Ascending aorta (tissue), 2 donors: ENCODE data around the gene LRCH1. TPM values are rescaled to one million over a fixed set of nuclear protein-coding genes. Genes with fewer than 3 reads are reported as not detected.

ENCODE experiments used
- DNase-seq, 2 donors: peaks; one replicate each; pipeline ENCODE4 v3.0.0-alpha.2; 2019; ENCODE audit warnings: low spot score in 2 of 2
- H3K27ac ChIP-seq, 2 donors: fragments of 200-600 bp; sonication (generic); one replicate each; pipeline ENCODE4 v1.5.1; 2016 to 2017; ENCODE audit warnings: mild to moderate bottlenecking in 1 of 2
- H3K27me3 ChIP-seq: fragments of 200-600 bp; sonication (generic); one replicate; pipeline ENCODE4 v1.5.1; 2017
- H3K36me3 ChIP-seq, 2 donors: fragments of 200-600 bp; sonication (generic); one replicate each; pipeline ENCODE4 v1.5.1; 2016
- H3K4me1 ChIP-seq, 2 donors: fragments of 200-600 bp; sonication (generic); one replicate each; pipeline ENCODE4 v1.5.1; 2016 to 2017; ENCODE audit warnings: mild to moderate bottlenecking in 1 of 2
- H3K4me3 ChIP-seq, 2 donors: fragments of 200-600 bp; sonication (generic); one replicate each; pipeline ENCODE4 v1.5.1; 2016 to 2017; ENCODE audit warnings: mild to moderate bottlenecking in 1 of 2
- H3K9me3 ChIP-seq, 2 donors: fragments of 200-600 bp; sonication (generic); one replicate each; pipeline ENCODE4 v1.5.1; 2016
- intact Hi-C: fragments of 100-400 bp; cut with DNase I; formaldehyde crosslinking; loops from one replicate; pipeline ENCODE4 v1.15.1; 2023
- total RNA-seq: library from RNA; depleted of rRNA; stranded (reverse); fragments of >200 nt; gene quantifications from one replicate; pipeline ENCODE4 v1.1.0, GENCODE V29; 2016
- TF ChIP-seq, protein P1 (sequence below), 3 experiments: fragments of 200-600 bp in 2 of 3; fragments of 450-650 bp in 1 of 3; sonication (generic) in 2 of 3; IDR thresholded peaks; one replicate each; pipeline ENCODE4 v1.5.1; 2016 to 2019; ENCODE audit warnings: antibody characterized with exemption in 3 of 3, mild to moderate bottlenecking in 1 of 3, moderate library complexity in 1 of 3

LRCH1 gene
- total RNA-seq, 1 donor from 2014 or later, result 45.4 TPM

GRCh38 chr13:46796515-46797474, 243.8 kb downstream of the LRCH1 start, which contains the start of gene ESD:
Gene ESD (minus strand): TSS chr13:46797161. CDS start chr13:46791413, 5,748 bp downstream.
- intact Hi-C loops, result loop anchor here (1.0 to 10.0 kb wide), 6 partner anchors 20 to 308 kb away; partner anchors contain the start of gene LRCH1
- TF ChIP-seq, protein P1, sequence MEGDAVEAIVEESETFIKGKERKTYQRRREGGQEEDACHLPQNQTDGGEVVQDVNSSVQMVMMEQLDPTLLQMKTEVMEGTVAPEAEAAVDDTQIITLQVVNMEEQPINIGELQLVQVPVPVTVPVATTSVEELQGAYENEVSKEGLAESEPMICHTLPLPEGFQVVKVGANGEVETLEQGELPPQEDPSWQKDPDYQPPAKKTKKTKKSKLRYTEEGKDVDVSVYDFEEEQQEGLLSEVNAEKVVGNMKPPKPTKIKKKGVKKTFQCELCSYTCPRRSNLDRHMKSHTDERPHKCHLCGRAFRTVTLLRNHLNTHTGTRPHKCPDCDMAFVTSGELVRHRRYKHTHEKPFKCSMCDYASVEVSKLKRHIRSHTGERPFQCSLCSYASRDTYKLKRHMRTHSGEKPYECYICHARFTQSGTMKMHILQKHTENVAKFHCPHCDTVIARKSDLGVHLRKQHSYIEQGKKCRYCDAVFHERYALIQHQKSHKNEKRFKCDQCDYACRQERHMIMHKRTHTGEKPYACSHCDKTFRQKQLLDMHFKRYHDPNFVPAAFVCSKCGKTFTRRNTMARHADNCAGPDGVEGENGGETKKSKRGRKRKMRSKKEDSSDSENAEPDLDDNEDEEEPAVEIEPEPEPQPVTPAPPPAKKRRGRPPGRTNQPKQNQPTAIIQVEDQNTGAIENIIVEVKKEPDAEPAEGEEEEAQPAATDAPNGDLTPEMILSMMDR (IDR thresholded peaks at IDR 0.05), result no peak
- no peaks in the 10 kb centered on the region for H3K9me3 ChIP-seq
- H3K36me3 ChIP-seq, result no peaks in the 10 kb centered on the region
- peak within 1 kb of the TSS; percentile 92 for H3K27ac ChIP-seq
- peak within 1 kb of the TSS; percentile 77 to 86 for H3K4me3 ChIP-seq
- DNase-seq, result peak; percentile 66 to 97
- H3K4me1 ChIP-seq, result peaks cover 10 to 33% of the 10 kb centered on the region in 2 donors
- no peaks in the 10 kb centered on the region for H3K27me3 ChIP-seq

- DNase-seq, result no peak
- no peaks in the 10 kb centered on the region for H3K27me3 ChIP-seq
- H3K36me3 ChIP-seq, result no peaks in the 10 kb centered on the region
- intact Hi-C loops, result loop anchor here (1.0 to 10.0 kb wide), 6 partner anchors 21 to 309 kb away; partner anchors contain the start of gene LRCH1
- TF ChIP-seq, protein P1 (IDR thresholded peaks at IDR 0.05), result no peak
- H3K9me3 ChIP-seq, result no peaks in the 10 kb centered on the region
- peaks cover 10 to 34% of the 10 kb centered on the region in 2 donors for H3K4me1 ChIP-seq
- peak overlapping the region; percentile 92 for H3K27ac ChIP-seq
- peak overlapping the region; percentile 77 to 86 for H3K4me3 ChIP-seq
Observed at GRCh38 chr13:46797501-46798237, 244.7 kb downstream of the LRCH1 start.

GRCh38 chr13:46799139-46799538, 246.2 kb downstream of the LRCH1 start:
- TF ChIP-seq, protein P1 (IDR thresholded peaks at IDR 0.05), result no peak
- Histone ChIP-seq H3K4me1 (peaks cover 10 to 31% of the 10 kb centered on the region in 2 donors), H3K36me3 (no peaks in the 10 kb centered on the region), H3K27me3 (no peaks in the 10 kb centered on the region), H3K4me3 (no peak overlapping the region), H3K27ac (peak overlapping the region; percentile 92), H3K9me3 (no peaks in the 10 kb centered on the region)
- DNase-seq, result no peak
- intact Hi-C loops, result loop anchor here (5.0 to 10.0 kb wide), 3 partner anchors 37 to 286 kb away; partner anchors contain the start of gene LRCH1

- Histone ChIP-seq H3K36me3 (no peaks in the 10 kb centered on the region), H3K27me3 (no peaks in the 10 kb centered on the region), H3K9me3 (no peaks in the 10 kb centered on the region), H3K4me1 (peaks cover 4 to 10% of the 10 kb centered on the region in 2 donors), H3K4me3 (no peak overlapping the region), H3K27ac (no peak overlapping the region)
- intact Hi-C loops, result no loop called here
- TF ChIP-seq, protein P1 (IDR thresholded peaks at IDR 0.05), result no peak
- no peak for DNase-seq
Observed at GRCh38 chr13:46801858-46802257, 248.9 kb downstream of the LRCH1 start.

Other genes starting within 250 kb of the LRCH1 start
- 2.4 TPM for gene RUBCNL, start 165.9 kb upstream of the LRCH1 start, total RNA-seq
- gene ESD, start 244.0 kb downstream of the LRCH1 start, total RNA-seq, result 58.0 TPM